NCI-H1105 (cell line): ENCODE results near the gene SHE.

Experiments
- DNase-seq: peaks from one replicate; lab custom pipeline; 2025; lab: John Stamatoyannopoulos, UW

Gene SHE

DNA sequence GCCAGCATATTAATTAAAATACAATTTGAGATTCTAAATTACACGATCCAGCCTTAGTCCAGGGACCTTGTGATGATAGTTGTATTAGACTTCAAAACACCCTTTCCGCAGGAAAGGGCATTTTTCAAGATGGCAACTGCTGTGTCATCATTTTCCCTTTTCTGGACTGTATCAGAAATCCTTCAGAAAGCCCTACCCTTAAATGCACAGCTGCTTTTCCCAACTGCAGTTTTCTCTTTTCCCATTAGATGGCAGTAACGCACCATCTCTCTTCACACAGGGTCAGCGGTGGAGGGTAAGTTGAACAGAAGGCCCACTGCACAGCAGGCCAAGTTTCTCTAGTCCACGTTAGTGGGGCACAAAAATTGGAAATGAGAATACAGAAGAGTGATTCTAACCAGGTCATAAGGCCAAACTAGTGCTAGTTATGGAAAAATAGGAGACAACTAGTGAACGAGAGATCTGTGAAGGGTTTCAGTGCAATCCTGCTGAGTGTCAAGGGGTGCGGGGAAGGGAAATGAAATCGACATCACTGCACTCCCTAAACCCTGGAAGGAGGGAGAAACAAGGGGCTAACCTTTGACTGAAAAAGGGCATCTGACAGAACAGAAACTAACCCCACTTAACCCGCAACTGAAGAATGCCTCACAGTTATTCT lies 22.3 kb downstream of the SHE start:
- DNase-seq = peak; percentile 81

DNA sequence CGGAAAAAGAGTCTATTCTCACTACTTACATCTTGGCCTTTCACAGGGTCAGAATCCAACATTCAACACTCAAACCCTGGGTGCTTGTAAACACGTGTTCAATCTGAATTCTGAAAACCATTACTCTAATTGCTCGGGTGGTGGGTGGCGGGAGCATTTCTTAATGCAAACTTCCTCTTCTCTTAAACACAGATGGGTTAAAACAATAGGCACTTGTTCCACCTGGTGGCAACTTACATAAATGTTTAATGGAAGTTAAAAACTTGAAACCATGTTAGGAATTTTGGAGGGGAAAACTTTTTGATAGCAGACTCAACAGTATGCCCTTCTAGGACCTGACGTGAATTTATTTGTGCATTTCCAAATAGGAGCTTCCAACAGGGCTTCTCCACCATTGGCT lies 23.6 kb downstream of the SHE start:
- DNase-seq = no peak

DNA sequence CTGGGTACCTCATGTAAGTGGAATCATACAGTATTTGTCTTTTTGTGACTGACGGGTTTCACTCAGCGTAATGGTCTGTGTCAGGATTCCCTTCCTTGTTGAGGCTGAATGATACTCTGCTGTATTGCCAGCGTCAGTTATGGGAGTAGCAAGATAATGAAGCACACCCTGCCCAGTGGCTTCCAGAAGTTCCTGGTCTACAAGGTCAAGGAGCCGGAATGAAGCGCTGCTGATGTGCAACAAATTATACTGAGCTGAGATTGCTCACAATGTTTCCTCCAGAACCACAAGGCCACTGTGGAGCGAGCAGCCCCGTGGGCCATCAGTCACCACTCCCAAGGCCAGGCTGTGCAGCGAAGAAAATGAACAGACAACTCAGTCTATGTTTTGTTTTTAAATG lies 24.2 kb downstream of the SHE start:
- no peak for DNase-seq

DNA sequence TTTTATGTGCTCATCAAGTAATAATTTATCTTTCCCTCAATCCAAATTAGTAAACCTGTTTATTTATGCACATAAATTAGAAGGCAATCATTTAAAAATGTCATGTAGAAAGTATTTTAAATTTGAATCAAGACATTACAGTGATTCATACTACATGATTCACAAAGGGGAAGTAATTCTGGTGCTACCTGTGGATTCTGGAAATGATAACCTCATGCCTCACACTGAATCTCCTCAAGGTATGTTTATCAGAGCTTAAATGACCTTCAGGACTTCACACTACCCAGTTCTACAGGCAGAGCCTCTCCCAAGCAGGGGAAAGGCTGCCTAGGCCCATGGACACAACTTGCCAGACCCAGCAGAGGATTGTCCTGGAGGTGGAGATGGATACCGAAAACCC lies 25.4 kb downstream of the SHE start:
- no peak for DNase-seq

DNA sequence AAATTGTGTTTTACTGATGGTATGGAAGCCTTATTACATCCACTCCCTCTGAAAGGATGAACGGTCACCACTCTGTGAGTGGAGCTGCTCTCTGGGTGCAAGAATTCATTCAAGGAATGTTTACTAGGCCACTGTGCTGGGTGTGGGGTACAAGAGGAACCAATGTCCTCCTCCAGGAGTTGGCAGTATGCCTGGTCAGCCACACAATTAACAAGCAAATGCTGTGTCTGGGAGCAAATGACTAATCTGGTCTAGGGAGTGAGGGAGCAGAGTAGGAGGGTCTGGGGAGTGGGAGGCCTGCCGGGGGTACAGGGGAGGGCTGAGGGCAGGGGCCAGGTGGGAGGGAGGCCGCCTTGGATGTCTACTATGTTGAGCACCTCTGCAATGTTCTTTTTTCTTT lies 27.4 kb downstream of the SHE start:
- DNase-seq = no peak

DNA sequence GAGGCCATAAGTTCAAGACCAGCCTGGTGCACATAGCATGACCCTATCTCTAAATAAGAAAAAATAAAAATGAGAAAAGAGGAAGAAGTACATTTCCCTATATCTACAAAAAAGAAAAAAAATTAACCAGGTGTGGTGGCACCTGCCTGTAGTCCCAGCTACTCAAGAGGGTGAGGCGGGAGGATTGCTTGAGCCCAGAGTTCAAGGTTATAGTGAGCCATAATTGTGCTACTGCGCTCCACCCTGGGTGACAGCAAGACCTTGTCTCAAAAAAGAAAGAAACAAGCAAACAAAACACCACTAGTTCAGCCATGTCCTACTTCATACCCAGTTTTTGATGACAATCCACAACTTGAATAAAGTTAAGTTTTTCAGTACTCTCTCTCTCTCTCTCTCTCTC lies 30.9 kb downstream of the SHE start:
- no peak for DNase-seq

DNA sequence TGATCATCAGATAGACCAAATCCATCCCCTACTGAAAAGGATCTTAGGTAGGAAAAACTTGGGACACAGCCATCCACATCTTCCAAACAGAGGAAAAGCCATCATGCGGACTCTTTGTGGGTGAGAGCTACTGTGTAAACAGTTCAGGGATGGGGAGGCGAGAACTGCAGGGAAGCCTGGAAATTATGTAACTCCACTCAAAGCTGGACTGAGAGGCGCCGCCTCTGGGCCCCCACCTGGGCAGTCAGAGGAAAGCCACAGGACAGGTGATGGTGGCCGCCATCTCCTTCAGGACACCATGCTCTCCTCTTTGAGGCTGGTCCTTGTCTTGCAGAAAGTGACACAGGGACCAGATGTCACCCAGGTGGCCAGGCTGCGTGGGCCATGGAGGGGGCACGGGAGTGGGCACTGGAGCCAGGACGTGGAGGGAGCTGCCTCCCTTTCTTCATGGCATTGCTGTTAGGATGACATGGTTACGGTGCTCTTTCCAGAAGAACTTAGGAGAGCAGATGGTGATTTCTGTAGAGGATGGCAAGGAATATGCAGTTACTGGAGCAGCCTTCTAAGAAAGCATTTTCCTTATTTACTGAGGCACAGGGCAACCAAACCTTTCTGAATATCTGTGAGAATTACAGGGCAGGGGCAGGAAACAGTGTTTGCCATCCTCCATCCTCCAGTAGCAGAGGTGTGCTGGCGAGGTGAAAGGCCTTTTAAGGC lies 32.2 kb downstream of the SHE start:
- DNase-seq = no peak

DNA sequence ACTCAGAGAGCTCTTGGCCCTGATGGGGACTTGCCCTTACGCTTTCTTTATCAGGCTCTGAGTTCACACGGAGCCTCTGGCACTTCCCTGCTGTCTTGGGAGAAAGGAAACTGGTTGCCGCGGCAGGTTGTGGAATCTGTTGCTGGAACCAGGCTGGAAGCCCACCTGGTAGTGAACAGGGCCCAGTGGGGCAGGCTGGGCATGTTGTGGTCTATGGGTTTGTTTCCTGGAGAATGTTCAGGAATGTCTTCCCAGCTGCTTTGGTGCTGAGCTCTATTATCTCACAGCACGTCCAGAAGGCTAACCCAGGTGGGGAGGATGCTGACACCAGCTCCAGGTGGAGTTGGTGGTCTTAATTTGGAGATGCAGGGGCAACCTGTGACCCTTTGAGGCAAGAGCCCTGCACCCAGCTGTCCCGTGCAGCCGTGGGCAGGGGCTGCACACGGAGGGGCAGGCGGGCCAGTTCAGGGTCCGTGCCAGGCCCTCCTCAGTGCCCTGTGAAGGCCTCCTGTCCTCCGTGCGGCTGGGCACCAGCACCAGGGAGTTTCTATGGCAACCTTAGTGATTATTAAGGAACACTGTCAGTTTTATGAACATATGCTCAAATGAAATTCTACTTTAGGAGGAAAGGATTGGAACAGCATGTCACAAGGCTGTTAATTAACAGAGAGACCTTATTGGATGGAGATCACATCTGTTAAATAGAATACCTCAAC lies 33.5 kb downstream of the SHE start:
- DNase-seq = no peak

DNA sequence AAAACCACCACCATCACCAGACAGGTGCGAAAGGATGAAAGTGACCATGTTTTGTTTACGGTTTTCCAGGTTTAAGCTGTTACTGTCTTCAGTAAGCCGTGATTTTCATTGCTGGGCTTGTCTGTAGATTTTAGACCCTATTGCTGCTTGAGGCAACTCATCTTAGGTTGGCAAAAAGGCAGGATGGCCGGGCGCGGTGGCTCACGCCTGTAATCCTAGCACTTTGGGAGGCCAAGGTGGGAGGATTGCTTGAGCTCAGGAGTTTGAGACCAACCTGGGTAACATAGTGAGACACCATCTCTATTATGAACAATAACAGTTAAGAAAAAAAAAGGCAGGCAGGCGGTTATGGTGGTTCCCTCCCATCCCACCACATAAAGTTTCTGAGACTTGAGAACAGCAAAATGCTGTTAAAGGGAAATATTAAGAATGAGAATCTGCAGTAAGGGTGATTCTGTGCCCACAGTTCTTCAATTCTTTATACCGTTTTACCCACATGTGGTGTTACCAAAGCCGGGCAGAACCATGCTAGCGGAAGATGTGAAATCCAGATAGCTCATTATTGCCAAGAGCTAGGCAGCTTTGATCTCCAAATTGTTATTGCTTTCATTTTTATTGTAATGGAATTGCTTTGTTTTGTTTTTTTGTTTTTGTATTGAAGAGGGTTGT lies 34.6 kb downstream of the SHE start:
- DNase-seq = no peak

DNA sequence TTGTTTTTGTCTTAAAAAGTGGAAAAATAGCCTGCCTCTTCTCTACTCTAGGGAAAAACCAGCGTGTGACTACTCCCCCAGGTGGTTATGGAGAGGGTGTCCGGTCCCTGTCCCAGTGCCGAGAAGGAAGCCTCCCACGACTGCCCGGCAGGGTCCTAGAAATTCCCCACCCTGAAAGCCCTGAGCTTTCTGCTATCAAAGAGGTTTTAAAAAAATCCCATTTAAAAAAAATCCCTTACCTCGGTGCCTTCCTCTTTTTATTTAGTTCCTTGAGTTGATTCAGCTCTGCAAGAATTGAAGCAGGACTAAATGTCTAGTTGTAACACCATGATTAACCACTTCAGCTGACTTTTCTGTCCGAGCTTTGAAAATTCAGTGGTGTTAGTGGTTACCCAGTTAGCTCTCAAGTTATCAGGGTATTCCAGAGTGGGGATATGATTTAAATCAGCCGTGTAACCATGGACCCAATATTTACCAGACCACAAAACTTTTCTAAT lies 35.2 kb downstream of the SHE start:
- DNase-seq = no peak

DNA sequence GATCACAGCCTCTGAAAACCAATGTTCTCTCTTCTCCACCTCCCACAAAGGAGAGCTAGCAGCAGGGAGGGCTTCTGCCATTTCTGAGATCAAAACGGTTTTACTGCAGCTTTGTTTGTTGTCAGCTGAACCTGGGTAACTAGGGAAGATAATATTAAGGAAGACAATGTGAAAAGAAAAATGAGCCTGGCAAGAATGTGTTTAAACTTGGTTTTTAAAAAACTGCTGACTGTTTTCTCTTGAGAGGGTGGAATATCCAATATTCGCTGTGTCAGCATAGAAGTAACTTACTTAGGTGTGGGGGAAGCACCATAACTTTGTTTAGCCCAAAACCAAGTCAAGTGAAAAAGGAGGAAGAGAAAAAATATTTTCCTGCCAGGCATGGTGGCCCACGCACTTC lies 36.0 kb downstream of the SHE start:
- DNase-seq = no peak

DNA sequence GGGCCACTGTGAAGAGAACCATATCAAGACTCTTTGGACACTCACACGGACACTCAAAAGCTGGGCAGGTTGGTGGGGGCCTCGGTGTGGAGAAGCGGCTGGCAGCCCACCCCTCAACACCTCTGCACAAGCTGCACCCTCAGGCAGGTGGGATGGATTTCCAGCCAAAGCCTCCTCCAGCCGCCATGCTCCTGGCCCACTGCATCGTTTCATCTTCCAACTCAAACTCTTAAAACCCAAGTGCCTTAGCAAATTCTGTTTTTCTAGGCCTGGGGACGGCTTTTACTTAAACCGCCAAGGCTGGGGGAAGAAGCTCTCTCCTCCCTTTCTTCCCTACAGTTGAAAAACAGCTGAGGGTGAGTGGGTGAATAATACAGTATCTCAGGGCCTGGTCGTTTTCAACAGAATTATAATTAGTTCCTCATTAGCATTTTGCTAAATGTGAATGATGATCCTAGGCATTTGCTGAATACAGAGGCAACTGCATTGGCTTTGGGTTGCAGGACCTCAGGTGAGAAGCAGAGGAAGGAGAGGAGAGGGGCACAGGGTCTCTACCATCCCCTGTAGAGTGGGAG lies 36.5 kb downstream of the SHE start:
- no peak for DNase-seq

DNA sequence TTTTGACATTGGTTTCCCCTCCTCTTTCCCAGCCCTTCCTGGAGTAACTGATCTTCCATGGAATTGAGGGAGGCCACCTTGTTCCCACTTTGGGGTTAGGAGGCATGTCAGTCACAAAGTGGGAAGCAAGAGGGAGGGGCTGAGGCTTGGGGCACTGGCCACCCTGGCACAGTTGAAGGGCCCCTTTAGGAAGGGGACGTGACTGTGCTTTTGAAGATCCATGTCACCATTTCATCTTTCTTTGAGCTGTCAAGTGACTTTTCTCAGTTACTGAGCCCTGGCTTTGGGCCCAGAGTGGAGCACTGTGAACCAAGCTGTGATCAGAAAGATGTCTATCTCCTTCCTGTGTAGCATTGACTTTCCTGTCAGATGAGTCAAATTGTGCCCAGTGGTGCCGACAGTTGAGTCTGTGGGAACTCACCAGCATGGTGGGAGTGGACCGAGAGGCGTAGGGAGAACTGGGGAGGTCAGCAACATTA lies 38.7 kb downstream of the SHE start:
- no peak for DNase-seq

DNA sequence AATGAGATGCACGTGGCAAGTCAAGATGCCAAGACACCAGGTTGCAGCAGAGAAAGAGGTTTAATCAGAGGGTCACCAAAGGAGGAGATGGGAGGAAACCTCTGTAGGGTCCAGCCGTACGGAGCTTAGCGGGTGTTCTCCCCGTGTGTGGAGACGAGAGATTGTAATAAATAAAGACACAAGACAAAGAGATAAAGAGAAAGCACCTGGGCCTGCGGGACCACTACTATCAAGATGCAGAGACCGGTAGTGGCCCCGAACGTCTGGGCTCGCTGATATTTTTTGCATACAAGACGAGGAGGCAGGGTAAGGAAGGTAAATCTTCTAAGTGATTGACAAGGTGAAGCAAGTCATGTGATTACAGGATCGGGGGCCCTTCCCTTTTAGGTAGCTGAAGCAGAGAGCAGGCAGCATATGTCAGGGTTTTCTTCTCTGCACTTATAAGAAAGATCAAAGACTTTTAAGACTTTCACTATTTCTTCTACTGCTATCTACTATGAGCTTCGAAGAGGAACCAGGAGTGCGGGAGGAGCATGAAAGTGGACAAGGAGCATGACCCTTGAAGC lies 41.4 kb downstream of the SHE start:
- DNase-seq = no peak

DNA sequence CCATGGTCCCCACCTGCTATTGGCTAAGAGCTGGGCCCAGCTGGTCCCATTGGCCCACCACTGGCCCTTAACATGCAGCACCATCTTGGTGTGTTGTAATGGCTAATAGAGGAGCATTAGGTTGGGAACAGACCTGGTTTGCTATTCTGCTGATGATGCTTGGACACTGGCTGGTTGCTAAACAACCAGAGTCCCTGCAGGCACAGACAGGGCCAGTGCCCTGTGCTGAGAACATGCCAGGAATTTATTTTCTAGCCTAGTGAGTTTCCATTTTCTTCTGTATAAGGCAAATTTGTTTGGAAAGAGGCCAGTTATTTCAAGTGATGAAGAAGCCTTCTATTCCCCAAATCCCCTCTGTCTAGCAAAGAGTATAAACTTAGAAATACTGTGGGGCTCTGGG lies 43.1 kb downstream of the SHE start:
- DNase-seq = no peak

DNA sequence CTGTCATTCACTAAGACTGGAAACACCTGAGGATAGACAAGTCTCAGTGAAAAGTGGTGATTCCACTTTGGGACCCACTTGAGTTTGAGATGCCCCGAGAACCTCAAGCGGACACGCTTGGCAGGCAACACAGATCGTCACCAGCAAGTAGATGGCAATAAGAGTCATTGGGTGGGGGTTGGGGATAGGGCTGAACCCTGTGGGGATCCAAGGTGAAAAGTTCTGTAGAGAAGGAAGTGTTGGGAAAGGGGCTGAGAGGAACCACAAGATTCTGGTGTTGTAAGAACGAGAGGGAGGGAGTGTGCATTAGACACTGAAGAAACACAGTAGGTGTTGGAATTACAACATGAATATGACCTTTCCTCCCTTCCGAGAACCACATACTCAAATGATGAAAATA lies 45.6 kb downstream of the SHE start:
- DNase-seq = no peak

DNA sequence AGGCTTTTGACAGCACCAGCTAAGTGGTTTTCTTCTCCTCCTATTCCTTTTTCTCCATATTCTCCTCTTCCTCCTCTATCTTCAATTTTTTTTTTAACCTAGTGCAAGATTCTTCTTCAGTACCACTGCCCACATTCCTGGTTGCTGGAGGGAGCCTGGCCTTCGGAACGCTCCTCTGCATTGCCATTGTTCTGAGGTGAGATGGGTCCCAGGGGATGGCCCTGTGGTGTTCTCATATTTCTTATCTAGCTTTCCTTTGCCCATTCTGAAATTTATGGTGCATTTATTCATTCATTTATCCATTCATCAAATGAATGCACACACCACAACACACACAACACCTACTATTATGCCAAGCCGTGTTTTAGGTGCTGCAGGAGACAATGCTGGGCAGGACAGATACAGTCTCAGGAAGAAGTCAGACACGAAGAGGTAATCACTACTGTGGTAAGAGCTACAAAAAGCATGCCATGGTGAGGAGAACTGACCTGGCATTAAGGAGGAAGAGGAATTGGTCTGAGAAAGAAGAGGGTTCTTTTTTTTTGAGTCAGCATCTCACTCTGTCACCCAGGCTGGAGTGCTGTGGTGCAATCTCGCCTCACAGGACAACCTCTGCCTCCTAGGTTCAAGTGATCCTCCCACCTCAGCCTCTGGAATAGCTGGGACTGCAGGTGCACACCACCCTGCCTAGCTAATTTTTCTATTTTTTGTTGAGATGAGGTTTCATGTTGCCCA lies 47.7 kb downstream of the SHE start:
- DNase-seq = no peak

DNA sequence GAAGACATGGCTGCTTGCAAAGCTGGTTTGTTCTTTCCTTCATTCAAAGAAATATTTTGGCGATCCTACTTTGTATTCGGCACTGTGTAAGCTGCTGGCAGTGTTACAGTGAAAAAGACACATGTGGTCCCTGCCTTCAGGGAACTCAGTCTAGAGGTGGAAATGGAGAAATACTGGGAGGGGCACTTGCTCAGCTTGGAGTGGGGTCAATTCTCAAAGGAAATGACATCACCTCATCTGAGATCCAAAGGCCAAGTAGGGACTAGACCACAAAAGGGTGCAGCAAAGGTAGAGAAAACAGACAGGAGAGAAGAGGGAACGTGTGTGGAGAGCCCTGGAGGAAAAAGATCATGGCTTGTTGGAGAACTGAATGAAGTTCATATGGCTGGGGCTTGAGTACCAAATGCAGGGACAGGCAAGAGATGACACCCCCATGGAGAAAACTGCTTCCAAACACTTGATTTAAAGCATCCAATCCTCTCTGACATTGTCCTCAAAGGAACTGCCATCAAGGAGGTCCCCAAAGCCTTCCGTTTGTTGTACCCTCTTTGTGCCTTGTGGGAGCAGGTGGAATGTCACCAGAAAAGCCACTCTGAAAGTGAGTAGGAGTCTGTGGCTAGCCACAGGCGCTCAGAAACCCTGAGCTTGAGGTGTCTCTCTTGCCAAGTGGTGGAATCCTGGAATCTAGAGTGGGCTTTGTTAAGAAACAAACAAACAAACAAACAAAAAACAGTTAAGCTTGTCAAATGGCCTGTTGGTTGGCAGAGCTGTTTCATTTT lies 48.4 kb downstream of the SHE start:
- no peak for DNase-seq

DNA sequence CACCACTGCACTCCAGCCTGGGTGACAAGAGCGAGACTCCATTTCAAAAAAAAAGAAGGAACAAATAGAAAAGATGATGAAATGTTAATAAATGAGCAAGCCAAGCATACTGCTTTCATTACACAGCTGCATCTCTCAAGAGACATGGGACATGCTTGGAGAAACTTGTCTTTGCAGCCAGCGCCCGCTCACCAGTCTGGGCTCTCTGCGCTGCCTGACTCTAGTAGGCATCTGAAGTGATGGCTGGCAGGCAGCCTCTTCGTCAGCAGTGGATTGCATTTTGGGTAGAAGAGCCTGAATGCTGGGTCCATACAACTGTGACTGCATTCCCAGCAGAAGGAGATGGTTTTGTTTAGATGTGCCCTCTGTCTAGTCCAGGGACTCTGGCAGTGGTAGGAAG lies 49.1 kb downstream of the SHE start:
- DNase-seq = no peak

DNA sequence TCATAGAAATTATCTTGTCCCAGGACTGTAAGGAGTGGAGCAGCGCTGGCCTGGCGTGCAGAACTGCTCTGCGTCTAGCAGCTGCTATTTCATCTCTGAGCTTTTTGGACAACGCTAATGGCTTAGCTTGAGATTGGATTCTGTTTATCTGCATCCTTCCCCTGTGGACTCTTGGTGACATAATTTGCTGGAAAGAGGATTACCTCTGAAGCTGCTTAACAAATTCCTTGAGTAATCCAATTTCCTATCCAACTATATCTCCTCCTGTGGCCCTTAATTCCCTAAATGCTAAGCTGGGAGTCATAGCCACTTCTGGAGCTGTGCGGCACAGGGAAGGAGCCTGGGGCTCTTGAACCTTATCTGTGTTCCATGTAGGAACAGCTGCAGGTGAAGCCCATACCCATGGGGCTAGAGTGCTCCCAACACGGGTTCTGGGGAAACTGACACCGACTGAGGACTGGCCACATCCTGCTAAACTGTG lies 53.8 kb downstream of the SHE start:
- no peak for DNase-seq
